ENCODE data around the gene CD1E.

GRCh38 chr1:158329733-158330132 is 24.0 kb upstream of the CD1E start:
- TF ChIP-seq REST (IDR thresholded peaks at IDR 0.05; ENCODE audit: insufficient read depth in 1 of 2, low read depth in 2 of 2, low read length in 2 of 2) = no peak
- no peak for TF ChIP-seq POLR2AphosphoS5 (IDR thresholded peaks at IDR 0.05; ENCODE audit: low read depth, low read length)
- no peak for TF ChIP-seq SIN3A (IDR thresholded peaks at IDR 0.05; ENCODE audit: borderline replicate concordance, insufficient read depth, low read length)
- no peak for TF ChIP-seq TAF1 (IDR thresholded peaks at IDR 0.05; ENCODE audit: borderline replicate concordance, insufficient read depth, low read length)

Data from PFSK-1 (cell line).